OCI-LY1 (cell line): ENCODE results near the gene CTAGE1.

Experiments used
- EZH2 ChIP-seq: fragments of 200-600 bp; sonication (generic), shearing (Covaris generic); IDR thresholded peaks from 2 replicates; pipeline ENCODE4 v1.8.0; 2017; ENCODE audit warnings: borderline replicate concordance, mixed run types, mild to moderate bottlenecking, antibody characterized with exemption, low read length, moderate library complexity, mixed read lengths
- TF ChIP-seq, protein P1 (sequence below): fragments of 200-600 bp; sonication (generic), shearing (Covaris generic); IDR thresholded peaks from 2 replicates; pipeline ENCODE4 v1.5.1; 2017; ENCODE audit warnings: mild to moderate bottlenecking, antibody characterized with exemption, low read length, moderate library complexity, mixed read lengths

DNA sequence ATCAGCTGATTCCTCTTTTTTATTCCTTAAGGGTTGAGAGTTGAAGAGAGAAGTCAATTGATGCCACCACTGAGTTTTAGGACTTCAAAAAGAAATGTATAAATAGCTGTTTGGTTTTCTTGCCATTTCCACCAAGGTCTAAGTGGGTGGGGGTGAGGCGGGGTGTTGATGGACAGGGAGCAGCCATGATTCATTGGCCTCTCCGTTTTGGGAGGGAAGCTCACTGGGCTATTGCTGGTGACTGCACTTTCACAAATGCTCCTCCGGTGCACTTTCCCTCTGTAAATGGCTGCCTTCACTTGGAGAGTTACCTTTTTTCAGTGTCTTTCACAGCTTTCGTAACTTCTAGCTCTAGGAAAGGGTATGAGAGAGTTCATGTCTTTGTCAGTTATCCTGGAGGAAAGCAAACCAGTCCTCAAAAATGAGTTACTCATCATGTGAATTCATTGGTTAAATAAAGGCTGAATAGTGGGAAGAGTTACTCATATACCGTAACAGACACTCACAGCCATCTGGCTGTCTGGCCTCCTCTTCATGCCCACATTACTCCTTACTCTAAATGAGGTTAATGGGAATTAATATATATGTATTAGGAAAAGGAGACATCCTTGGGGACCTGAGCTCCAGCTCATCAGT lies 17.4 kb upstream of the CTAGE1 start:
- TF ChIP-seq, protein P1, sequence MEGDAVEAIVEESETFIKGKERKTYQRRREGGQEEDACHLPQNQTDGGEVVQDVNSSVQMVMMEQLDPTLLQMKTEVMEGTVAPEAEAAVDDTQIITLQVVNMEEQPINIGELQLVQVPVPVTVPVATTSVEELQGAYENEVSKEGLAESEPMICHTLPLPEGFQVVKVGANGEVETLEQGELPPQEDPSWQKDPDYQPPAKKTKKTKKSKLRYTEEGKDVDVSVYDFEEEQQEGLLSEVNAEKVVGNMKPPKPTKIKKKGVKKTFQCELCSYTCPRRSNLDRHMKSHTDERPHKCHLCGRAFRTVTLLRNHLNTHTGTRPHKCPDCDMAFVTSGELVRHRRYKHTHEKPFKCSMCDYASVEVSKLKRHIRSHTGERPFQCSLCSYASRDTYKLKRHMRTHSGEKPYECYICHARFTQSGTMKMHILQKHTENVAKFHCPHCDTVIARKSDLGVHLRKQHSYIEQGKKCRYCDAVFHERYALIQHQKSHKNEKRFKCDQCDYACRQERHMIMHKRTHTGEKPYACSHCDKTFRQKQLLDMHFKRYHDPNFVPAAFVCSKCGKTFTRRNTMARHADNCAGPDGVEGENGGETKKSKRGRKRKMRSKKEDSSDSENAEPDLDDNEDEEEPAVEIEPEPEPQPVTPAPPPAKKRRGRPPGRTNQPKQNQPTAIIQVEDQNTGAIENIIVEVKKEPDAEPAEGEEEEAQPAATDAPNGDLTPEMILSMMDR, result no peak
- no peak for TF ChIP-seq EZH2
